SU-DHL-6 (cell line): ENCODE results near the gene ZNF146.

ENCODE experiments used
- H2AFZ ChIP-seq: fragments of 200-600 bp; sonication (generic); 2 replicates; pipeline ENCODE4 v1.6.1; 2014; ENCODE audit warnings: low read depth, mild to moderate bottlenecking, moderate library complexity, mixed read lengths, antibody characterized with exemption, low read length; ENCODE audit not compliant: severe bottlenecking
- H3F3A ChIP-seq: fragments of 200-600 bp; shearing (Covaris generic); 2 replicates; pipeline ENCODE4 v1.6.0; 2016; ENCODE audit warnings: antibody characterized with exemption, mild to moderate bottlenecking; ENCODE audit not compliant: insufficient read depth
- H3K27ac ChIP-seq: fragments of 200-600 bp; sonication (generic); 2 replicates; pipeline ENCODE4 v1.5.1; 2016; ENCODE audit warnings: low read depth, mild to moderate bottlenecking, low read length, moderate library complexity, mixed read lengths
- H3K27me3 ChIP-seq: fragments of 200-600 bp; sonication (generic), shearing (Covaris generic); 2 replicates; pipeline ENCODE4 v1.6.0; 2014; ENCODE audit warnings: mild to moderate bottlenecking, low read length
- H3K36me3 ChIP-seq: fragments of 200-600 bp; sonication (generic); 2 replicates; pipeline ENCODE4 v1.6.1; 2014; ENCODE audit warnings: mild to moderate bottlenecking, low read length, mixed read lengths
- H3K4me2 ChIP-seq: fragments of 300-600, 200-600 bp; shearing (Covaris generic), sonication (generic); 2 replicates; pipeline ENCODE4 v1.6.0; 2014; ENCODE audit warnings: low read length, low read depth, mild to moderate bottlenecking; ENCODE audit not compliant: poor library complexity, severe bottlenecking
- H3K4me3 ChIP-seq: fragments of 200-600 bp; sonication (generic); 2 replicates; pipeline ENCODE4 v1.5.1; 2014; ENCODE audit warnings: antibody characterized with exemption, low read length, mild to moderate bottlenecking, mixed read lengths; ENCODE audit not compliant: insufficient read depth, poor library complexity, severe bottlenecking
- H3K79me2 ChIP-seq: fragments of 200-600 bp; sonication (generic); 2 replicates; pipeline ENCODE4 v1.6.1; 2014; ENCODE audit warnings: mild to moderate bottlenecking, low read length, moderate library complexity; ENCODE audit not compliant: insufficient read depth
- H3K9ac ChIP-seq: fragments of 200-600 bp; sonication (generic); 2 replicates; pipeline ENCODE4 v1.7.0; 2014; ENCODE audit warnings: mild to moderate bottlenecking, low read length
- H3K9me2 ChIP-seq: fragments of 200-600 bp; sonication (generic); replicated peaks from 2 replicates; pipeline ENCODE4 v1.6.1; 2014; ENCODE audit warnings: low read length; ENCODE audit not compliant: insufficient read depth
- H3K9me3 ChIP-seq: fragments of 200-600 bp; sonication (generic); 2 replicates; pipeline ENCODE4 v1.6.1; 2014; ENCODE audit warnings: low read length, mixed read lengths; ENCODE audit not compliant: insufficient read depth
- H4K20me1 ChIP-seq: fragments of 200-600 bp; sonication (generic); 2 replicates; pipeline ENCODE4 v1.6.1; 2014; ENCODE audit warnings: low read depth, mild to moderate bottlenecking, antibody characterized with exemption, low read length, moderate library complexity, mixed read lengths
- CTCF ChIP-seq: fragments of 200-600 bp; sonication (generic); IDR thresholded peaks from one replicate; pipeline ENCODE4 v1.5.1; 2017; ENCODE audit warnings: antibody characterized with exemption, mild to moderate bottlenecking, low read length, moderate library complexity; ENCODE audit not compliant: insufficient read depth, poor library complexity, severe bottlenecking
- EZH2phosphoT487 ChIP-seq: fragments of 200-600 bp; sonication (generic), shearing (Covaris generic); conservative IDR thresholded peaks from 2 replicates; pipeline ENCODE4 v1.6.1; 2018; ENCODE audit warnings: mild to moderate bottlenecking, antibody characterized with exemption, low read length, moderate library complexity, mixed read lengths

Gene ZNF146

DNA sequence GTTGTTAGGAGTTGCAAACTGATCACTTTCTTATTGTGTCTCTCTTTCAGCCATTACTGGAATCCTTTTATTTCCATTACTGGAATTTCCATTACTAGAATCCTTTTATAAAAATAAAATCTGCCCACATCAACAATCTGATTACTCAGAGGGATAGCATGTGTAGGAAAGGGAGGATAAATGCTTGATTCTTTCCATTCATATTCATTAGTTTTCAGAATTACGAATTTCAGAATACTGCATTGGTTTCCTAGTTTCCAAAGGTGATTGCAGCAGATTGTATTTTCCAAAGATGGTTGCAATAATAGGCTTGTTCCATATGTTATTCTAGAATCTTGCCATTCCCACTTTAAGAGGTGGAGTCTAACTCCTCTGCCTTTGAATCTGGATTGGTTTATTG lies 37.1 kb downstream of the ZNF146 start:
- Histone ChIP-seq H3K27me3 (no peaks in the 10 kb centered on the region), H3K4me2 (no peak overlapping the region), H4K20me1 (no peaks in the 10 kb centered on the region), H3K9me2 (no peaks in the 10 kb centered on the region), H3K9me3 (no peaks in the 10 kb centered on the region), H3K36me3 (no peaks in the 10 kb centered on the region), H3K27ac (no peak overlapping the region), H3K4me3 (no peak overlapping the region), H2AFZ (no peak overlapping the region), H3F3A (no peaks in the 10 kb centered on the region), H3K79me2 (no peaks in the 10 kb centered on the region), H3K9ac (no peak overlapping the region)
- TF ChIP-seq CTCF: no peak
- TF ChIP-seq EZH2phosphoT487: no peak

DNA sequence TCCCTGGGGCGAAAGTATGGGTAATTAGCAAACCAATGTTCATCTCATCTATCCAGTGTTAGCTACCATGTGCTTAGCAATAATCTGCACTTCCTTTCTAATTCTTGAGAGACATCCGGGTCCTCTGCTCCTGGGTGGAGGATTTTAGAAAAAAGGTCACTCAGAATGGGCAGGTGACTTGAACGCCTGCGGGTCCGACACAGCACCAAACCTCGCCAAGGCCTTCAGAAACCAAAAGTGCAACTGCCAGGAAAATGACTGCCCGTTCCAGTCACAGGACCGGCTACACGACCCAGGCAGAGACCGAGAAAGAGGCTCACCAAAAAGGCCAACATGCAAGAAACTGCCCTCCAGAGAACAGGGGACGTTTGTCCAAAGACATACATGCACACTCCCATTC lies 39.9 kb downstream of the ZNF146 start:
- Histone ChIP-seq H3F3A (no peaks in the 10 kb centered on the region), H2AFZ (no peak overlapping the region), H3K4me3 (no peak overlapping the region), H3K79me2 (no peaks in the 10 kb centered on the region), H3K9me2 (no peaks in the 10 kb centered on the region), H3K9ac (no peak overlapping the region), H3K9me3 (no peaks in the 10 kb centered on the region), H4K20me1 (no peaks in the 10 kb centered on the region), H3K27ac (no peak overlapping the region), H3K4me2 (no peak overlapping the region), H3K36me3 (no peaks in the 10 kb centered on the region), H3K27me3 (no peaks in the 10 kb centered on the region)
- TF ChIP-seq EZH2phosphoT487 (no peak), CTCF (no peak)

GRCh38 chr19:36255316-36255715 lies 40.4 kb downstream of the ZNF146 start:
- Histone ChIP-seq H3K9me2 (no peaks in the 10 kb centered on the region), H3K36me3 (no peaks in the 10 kb centered on the region), H3K27me3 (no peaks in the 10 kb centered on the region), H4K20me1 (no peaks in the 10 kb centered on the region), H3K4me3 (no peak overlapping the region), H3K9me3 (no peaks in the 10 kb centered on the region), H3K9ac (no peak overlapping the region), H3K79me2 (no peaks in the 10 kb centered on the region), H3F3A (no peaks in the 10 kb centered on the region), H3K4me2 (no peak overlapping the region), H2AFZ (no peak overlapping the region), H3K27ac (no peak overlapping the region)
- TF ChIP-seq EZH2phosphoT487: no peak
- TF ChIP-seq CTCF: no peak

- H4K20me1 ChIP-seq: no peaks in the 10 kb centered on the region
Observed at GRCh38 chr19:36256064-36256463, 41.2 kb downstream of the ZNF146 start.

More at GRCh38 chr19:36256064-36256463, 41.2 kb downstream of the ZNF146 start:
- Histone ChIP-seq H3K27me3 (no peaks in the 10 kb centered on the region), H3F3A (no peaks in the 10 kb centered on the region), H3K4me3 (no peak overlapping the region), H3K4me2 (no peak overlapping the region), H3K9ac (no peak overlapping the region), H3K9me2 (no peaks in the 10 kb centered on the region), H3K36me3 (no peaks in the 10 kb centered on the region), H3K27ac (no peak overlapping the region), H2AFZ (no peak overlapping the region), H3K9me3 (no peaks in the 10 kb centered on the region), H3K79me2 (no peaks in the 10 kb centered on the region)
- TF ChIP-seq CTCF (no peak), EZH2phosphoT487 (no peak)
